Activated gamma-delta T cell treated with Interleukin-2 at 50 U/mL for 16 hours (primary cell): Measurements from ENCODE around the gene NYAP2.

Experiments used
- DNase-seq: peaks from one replicate; pipeline ENCODE4 v3.0.0-alpha.2; 2020

Gene NYAP2

DNA sequence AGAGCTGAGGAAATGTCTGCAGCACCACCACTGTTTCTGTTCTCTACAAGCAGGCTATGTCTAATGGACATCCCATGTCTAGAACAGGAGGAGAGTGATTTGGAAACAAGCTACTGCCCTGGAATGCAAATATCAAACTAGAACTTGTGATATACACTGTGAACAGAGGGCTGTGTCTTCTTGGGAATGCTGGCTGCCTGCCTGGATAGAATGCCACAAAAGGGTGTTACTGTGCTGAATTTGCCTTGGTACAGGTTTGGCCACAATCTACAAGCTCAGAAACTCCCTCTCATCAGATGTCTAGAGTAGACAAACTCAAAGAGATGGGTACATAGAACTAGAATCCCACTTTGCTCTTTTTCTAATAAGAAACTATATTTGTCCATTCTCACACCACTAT is 170.5 kb downstream of the NYAP2 start:
- no peak for DNase-seq

GRCh38 chr2:225573603-225574002 is 174.1 kb downstream of the NYAP2 start:
- no peak for DNase-seq

DNA sequence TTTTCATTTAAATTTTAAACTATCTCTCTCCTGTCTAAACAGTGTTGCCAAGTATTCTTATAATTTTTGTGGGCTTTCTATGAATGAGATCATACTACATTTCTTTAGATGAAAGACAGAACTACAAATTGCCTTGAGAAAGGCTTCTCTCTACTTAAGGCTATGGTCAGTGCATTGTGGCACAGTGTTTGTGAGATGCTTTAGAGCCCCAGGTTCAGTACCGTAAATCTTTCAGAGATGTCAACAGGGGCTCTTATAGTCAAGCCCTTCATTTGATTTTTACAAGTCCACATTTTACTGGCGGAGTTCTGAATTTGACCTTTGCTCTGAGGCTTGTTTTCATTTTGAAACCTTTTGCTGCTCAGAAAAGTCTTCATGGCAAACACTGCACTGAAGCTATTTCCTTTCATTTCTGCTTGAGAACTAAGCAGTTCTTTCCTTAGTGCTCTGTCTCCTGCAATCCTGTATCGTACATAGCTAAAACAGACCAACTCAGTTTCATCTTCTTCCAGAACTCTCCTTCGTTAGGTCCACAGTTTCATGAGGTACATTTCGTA is 175.2 kb downstream of the NYAP2 start:
- DNase-seq: no peak

GRCh38 chr2:225581135-225581534 is 181.6 kb downstream of the NYAP2 start:
- no peak for DNase-seq

DNA sequence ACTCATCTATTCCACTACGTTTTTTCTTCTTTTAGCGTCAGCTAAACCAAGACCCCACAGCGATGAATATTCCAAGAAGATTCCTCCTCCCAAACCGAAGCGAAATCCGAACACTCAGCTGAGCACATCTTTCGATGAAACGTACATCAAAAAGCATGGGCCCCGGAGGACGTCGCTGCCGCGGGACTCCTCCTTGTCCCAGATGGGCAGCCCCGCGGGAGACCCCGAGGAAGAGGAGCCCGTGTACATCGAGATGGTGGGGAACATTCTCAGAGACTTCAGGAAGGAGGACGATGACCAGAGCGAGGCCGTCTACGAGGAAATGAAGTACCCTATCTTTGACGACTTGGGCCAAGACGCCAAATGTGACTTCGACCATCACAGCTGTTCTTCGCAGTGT is 182.4 kb downstream of the NYAP2 start:
- DNase-seq: no peak

DNA sequence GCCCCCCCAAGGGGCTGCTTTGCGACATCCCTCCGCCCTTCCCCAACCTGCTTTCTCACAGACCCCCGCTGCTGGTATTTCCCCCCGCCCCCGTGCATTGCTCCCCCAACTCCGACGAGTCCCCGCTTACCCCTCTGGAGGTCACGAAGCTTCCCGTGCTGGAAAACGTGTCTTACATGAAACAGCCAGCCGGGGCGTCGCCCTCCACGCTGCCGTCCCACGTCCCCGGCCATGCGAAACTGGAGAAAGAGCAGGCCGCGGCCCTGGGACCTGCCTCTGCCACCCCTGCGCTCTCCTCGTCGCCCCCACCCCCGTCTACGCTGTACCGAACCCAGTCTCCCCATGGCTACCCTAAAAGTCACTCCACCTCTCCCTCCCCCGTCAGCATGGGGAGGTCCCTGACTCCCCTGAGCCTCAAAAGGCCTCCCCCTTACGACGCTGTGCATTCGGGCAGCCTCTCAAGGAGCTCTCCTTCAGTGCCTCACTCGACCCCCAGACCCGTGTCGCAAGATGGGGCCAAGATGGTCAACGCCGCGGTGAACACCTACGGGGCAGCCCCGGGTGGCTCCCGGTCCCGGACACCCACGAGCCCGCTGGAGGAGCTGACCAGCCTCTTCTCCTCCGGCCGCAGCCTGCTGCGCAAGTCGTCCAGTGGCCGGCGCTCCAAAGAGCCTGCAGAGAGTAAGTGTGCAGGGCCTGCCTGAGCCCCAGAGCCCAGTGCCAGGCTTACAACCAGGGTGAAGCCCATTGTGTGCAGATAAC is 183.0 kb downstream of the NYAP2 start:
- DNase-seq: no peak

DNA sequence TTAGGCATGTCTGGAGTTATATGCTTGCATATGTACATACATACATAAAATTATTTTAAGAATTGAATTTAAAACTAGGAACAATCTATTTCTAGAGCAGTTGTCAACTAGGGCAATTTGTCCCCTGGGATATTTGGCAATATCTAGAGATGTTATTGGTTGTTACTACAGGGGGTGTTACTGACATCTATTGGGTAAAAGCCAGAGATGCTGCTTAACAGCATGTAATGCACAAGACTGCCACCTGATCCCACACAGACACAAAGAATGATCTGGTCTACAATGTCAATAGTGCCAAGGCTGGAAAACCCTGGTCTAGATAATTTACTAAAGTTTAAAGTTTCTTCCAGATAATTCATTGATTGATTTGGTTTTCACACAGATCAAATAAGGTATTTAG is 185.3 kb downstream of the NYAP2 start:
- DNase-seq: no peak

- no peak for DNase-seq
These were observed 191.4 kb downstream of the NYAP2 start for GRCh38 chr2:225590932-225591331.

DNA sequence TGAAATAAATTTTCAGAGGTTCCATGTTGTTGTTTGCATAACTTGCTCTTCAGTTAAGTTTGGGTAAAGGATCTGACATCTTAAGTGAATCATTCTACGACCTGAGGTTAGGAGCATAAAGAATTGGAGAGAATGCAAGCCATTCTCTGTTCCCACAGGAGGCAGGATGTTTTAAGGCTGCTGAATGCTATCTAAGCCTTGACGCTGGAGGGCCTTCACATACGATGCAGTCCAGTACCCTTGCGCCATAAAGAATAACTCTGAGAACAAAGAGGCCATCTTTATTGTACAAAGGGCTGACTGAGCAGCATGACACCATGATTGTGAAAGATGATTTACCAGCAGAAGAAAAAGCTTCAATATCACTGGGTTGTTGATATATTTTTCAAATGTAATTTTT is 198.4 kb downstream of the NYAP2 start:
- no peak for DNase-seq

GRCh38 chr2:225598426-225598825 is 198.9 kb downstream of the NYAP2 start:
- no peak for DNase-seq

DNA sequence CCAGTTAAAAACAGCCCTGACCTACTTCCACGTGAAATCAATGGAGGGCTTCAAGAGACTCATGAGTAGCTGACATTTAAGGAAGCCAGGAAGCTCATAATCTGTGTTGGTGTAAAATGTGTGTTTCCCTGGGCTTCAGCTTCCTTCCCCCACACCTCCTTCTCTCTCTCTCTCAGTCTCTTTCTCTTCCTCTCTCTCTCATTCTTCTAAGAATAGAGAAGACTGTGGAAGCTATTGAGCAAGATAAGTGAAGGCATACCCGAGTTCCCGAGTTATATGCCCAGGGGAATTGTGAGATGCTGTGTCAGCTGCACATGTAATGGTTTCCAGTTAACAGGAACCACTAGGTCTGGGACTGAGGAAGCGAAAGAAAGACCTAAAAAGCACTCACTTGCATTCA is 199.4 kb downstream of the NYAP2 start:
- DNase-seq: no peak

- no peak for DNase-seq
These were observed 200.3 kb downstream of the NYAP2 start for GRCh38 chr2:225599856-225600255.

GRCh38 chr2:225600444-225600843 is 200.9 kb downstream of the NYAP2 start:
- DNase-seq: no peak

- DNase-seq: no peak
These were observed 201.4 kb downstream of the NYAP2 start for GRCh38 chr2:225600865-225601264.

DNA sequence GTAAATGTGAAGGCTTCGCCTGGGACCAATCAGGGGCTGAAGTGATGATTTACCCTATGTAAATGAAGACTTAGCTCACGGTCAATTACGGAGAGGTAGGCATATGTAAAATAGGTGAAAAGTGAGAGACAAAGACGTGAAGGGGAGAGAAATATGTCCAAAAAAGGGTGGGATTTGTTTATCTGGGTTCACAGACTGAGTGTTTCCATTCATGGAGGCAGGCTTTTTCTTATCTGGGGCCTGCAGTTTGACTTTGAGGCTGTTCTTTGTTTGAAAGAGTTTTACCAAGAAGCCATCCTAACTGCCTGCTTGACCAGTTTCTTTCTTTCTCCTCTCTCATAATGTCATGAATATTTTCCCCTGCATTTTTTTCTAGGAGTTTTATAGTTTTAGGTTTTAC is 202.7 kb downstream of the NYAP2 start:
- DNase-seq: no peak

DNA sequence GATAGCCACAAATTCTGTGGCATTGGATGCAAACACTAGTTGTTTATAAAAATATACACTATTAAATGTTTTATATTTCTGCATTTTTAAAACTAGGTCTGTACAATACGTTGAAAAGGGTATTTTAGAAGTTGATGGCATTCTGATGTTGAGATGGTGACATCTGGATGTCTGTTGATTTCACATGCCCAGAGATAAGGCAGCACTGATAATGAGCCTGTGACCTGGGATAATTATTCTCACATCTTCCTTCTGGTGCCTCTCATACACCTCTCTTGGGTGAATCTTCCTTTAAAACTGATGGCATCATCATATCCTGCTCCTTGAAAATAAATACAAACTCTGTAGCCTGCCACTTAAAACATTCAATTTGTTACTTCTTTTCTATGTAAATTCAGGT is 208.6 kb downstream of the NYAP2 start:
- DNase-seq: no peak

GRCh38 chr2:225612636-225613035 is 213.1 kb downstream of the NYAP2 start:
- no peak for DNase-seq

GRCh38 chr2:225614915-225615314 is 215.4 kb downstream of the NYAP2 start:
- no peak for DNase-seq

DNA sequence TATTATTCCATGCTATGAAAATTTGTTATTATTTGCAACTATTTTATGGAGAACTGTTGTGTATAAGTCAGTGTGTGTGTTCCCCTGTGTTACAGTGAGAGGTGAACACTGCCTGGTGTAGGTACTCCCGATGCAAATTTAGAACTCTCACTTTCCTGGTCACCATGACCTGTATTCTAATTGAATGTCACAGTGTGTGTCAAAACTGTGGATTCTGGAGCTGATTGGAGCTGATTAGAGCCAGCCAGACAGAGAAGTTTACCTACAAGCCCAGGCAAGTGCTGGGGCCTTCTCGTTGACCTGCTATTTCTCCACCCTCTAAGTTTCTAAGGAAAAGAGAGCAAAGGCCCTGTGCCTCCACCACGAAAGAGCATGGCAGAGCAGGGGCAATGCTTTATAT is 216.0 kb downstream of the NYAP2 start:
- DNase-seq: no peak

GRCh38 chr2:225616372-225616771 is 216.9 kb downstream of the NYAP2 start:
- no peak for DNase-seq

DNA sequence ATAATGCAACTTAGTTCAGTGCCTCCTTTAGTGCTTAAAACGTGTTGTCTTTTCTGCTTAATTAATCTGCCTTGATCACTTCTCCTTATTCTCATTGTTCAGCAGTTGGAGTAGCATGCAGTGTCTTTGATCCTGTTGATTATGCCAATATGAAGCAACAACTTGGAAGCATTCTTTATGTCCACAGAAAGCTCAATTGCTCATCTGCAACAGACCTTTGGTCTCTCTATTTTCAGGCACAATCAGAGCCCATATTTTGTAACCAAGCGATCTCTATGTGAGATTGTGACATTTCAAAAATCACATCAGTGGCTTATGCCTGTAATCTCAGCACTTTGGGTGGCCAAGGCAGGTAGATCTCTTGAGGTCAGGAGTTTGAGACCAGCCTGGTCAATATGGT is 217.3 kb downstream of the NYAP2 start:
- DNase-seq: no peak

- DNase-seq: no peak
These were observed 220.7 kb downstream of the NYAP2 start for GRCh38 chr2:225620227-225620626.

DNA sequence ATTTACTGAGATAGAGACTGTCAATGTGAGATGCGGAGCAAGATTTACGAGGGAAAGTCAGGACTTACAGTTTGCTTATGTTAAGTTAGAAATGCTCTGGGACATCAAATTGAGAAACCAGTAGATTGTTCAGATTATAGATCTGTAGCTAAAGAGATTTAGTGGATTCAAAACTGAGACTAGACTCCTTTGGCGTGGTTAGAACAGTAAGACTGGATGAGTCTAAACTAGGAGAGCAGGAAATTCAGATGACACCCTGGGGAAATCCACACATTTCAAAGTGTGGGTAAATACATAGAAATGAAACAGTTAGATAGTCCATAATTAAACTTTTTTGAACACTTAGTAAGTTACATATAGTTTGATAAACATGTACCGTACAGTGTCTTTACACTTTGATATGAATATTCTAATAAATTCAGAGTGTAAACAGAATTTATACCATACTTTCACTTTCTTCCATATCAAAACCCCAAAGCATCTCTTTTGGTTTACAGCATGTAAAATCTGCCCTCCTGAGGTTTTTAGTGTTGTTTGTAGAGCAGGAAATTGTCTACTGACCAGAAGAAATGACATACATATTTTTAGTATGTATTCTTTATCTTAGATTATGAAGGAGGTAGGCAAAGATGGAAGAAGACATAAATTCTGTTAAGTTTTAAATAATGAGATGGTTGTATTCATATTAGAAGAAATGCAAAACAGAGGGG is 231.5 kb downstream of the NYAP2 start:
- DNase-seq: no peak

- no peak for DNase-seq
These were observed 232.8 kb downstream of the NYAP2 start for GRCh38 chr2:225632351-225632750.
